Smooth muscle cell (in vitro differentiated cells): ENCODE data around the gene CDH26. TPM values are rescaled to one million over a fixed set of nuclear protein-coding genes. Genes with fewer than 3 reads are reported as not detected.

Experiments
- DNase-seq: peaks from one replicate; lab custom pipeline; 2025; ENCODE audit not compliant: unreplicated experiment; lab: John Stamatoyannopoulos, UW
- H2AFZ ChIP-seq: fragments of 200-600 bp; sonication (generic); 2 replicates; pipeline ENCODE4 v1.6.0; 2016; ENCODE audit warnings: antibody characterized with exemption, low read depth, mild to moderate bottlenecking
- H3F3A ChIP-seq: fragments of 200-600 bp; sonication (generic); 2 replicates; pipeline ENCODE4 v1.6.0; 2017; ENCODE audit warnings: antibody characterized with exemption, low read depth
- H3K27ac ChIP-seq: fragments of 200-600 bp; sonication (generic); 2 replicates; pipeline ENCODE4 v1.5.1; 2016; ENCODE audit warnings: low read depth, mild to moderate bottlenecking
- H3K27me3 ChIP-seq: fragments of 200-600 bp; sonication (generic); 2 replicates; pipeline ENCODE4 v1.6.1; 2016; ENCODE audit warnings: low read depth, mild to moderate bottlenecking
- H3K36me3 ChIP-seq: fragments of 200-600 bp; sonication (generic); 2 replicates; pipeline ENCODE4 v1.5.1; 2016; ENCODE audit warnings: low read depth
- H3K4me1 ChIP-seq: fragments of 200-600 bp; sonication (generic); 2 replicates; pipeline ENCODE4 v1.5.1; 2016; ENCODE audit warnings: low read depth
- H3K4me2 ChIP-seq: fragments of 200-600 bp; sonication (generic); 2 replicates; pipeline ENCODE4 v1.6.0; 2016; ENCODE audit warnings: mild to moderate bottlenecking
- H3K4me3 ChIP-seq: fragments of 200-600 bp; sonication (generic); 2 replicates; pipeline ENCODE4 v1.5.1; 2016; ENCODE audit warnings: mild to moderate bottlenecking
- H3K79me2 ChIP-seq: fragments of 200-600 bp; sonication (generic); 2 replicates; pipeline ENCODE4 v1.6.0; 2016; ENCODE audit warnings: low read depth, mild to moderate bottlenecking
- H3K9ac ChIP-seq: fragments of 200-600 bp; sonication (generic); 2 replicates; pipeline ENCODE4 v1.6.0; 2016; ENCODE audit warnings: low read depth
- H3K9me3 ChIP-seq: fragments of 200-600 bp; sonication (generic); replicated peaks from 2 replicates; pipeline ENCODE4 v1.5.1; 2016; ENCODE audit warnings: low read depth
- H4K20me1 ChIP-seq: fragments of 200-600 bp; sonication (generic); 2 replicates; pipeline ENCODE4 v1.6.0; 2016; ENCODE audit warnings: low read depth
- WGBS: methylation state at CpG from one replicate; pipeline ENCODE4 v1.1.7; 2016; ENCODE audit warnings: low lambda C conversion rate; 5-methylcytosine and 5-hydroxymethylcytosine counted together
- polyA plus RNA-seq: library from polyadenylated mRNA; unstranded; fragments of >200 nt; fragmentation: Nextera tagmentation; extraction: Ambion mirVana; gene quantifications from 2 replicates; pipeline ENCODE4 v1.2.1, GENCODE V29; 2016
- total RNA-seq: library from RNA; depleted of rRNA; stranded (reverse); fragments of >200 nt; gene quantifications from 2 replicates; pipeline ENCODE4 v1.2.3, GENCODE V29; 2014
- TF ChIP-seq, protein P1 (sequence below): fragments of 200-600 bp; sonication (generic); IDR thresholded peaks from 2 replicates; pipeline ENCODE4 v1.5.1; 2017; ENCODE audit warnings: borderline replicate concordance, mild to moderate bottlenecking, antibody characterized with exemption; ENCODE audit not compliant: insufficient read depth, poor library complexity, severe bottlenecking

Gene CDH26
- total and polyA plus RNA-seq, 2 experiments from 2014 or later: 0.18 to 1.2 TPM

- Histone ChIP-seq H3K4me1 (no peaks in the 10 kb centered on the region), H4K20me1 (no peaks in the 10 kb centered on the region), H2AFZ (no peak overlapping the region), H3K27ac (no peak overlapping the region), H3K9me3 (no peaks in the 10 kb centered on the region), H3K4me3 (no peak overlapping the region), H3K4me2 (no peak overlapping the region), H3K9ac (no peak overlapping the region), H3F3A (no peaks in the 10 kb centered on the region), H3K79me2 (no peaks in the 10 kb centered on the region), H3K27me3 (no peaks in the 10 kb centered on the region), H3K36me3 (no peaks in the 10 kb centered on the region)
- DNase-seq: no peak
- TF ChIP-seq, protein P1, sequence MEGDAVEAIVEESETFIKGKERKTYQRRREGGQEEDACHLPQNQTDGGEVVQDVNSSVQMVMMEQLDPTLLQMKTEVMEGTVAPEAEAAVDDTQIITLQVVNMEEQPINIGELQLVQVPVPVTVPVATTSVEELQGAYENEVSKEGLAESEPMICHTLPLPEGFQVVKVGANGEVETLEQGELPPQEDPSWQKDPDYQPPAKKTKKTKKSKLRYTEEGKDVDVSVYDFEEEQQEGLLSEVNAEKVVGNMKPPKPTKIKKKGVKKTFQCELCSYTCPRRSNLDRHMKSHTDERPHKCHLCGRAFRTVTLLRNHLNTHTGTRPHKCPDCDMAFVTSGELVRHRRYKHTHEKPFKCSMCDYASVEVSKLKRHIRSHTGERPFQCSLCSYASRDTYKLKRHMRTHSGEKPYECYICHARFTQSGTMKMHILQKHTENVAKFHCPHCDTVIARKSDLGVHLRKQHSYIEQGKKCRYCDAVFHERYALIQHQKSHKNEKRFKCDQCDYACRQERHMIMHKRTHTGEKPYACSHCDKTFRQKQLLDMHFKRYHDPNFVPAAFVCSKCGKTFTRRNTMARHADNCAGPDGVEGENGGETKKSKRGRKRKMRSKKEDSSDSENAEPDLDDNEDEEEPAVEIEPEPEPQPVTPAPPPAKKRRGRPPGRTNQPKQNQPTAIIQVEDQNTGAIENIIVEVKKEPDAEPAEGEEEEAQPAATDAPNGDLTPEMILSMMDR: no peak
- 86% methylated on average over 8 of the region's 8 CpGs for whole genome bisulfite sequencing
Observed at GRCh38 chr20:59985164-59985563, 26.9 kb downstream of the CDH26 start.

GRCh38 chr20:59985864-59986263 is 27.6 kb downstream of the CDH26 start:
- no peak overlapping the region for H3K27ac ChIP-seq
- no peak overlapping the region for H3K9ac ChIP-seq
- TF ChIP-seq, protein P1: no peak
- H4K20me1 ChIP-seq: no peaks in the 10 kb centered on the region
- no peaks in the 10 kb centered on the region for H3K27me3 ChIP-seq
- no peaks in the 10 kb centered on the region for H3F3A ChIP-seq
- H3K4me2 ChIP-seq: no peak overlapping the region
- no peaks in the 10 kb centered on the region for H3K79me2 ChIP-seq
- H3K9me3 ChIP-seq: no peaks in the 10 kb centered on the region
- H2AFZ ChIP-seq: no peak overlapping the region
- WGBS: 87% methylated on average over 3 of the region's 3 CpGs
- no peak overlapping the region for H3K4me3 ChIP-seq
- no peaks in the 10 kb centered on the region for H3K36me3 ChIP-seq
- H3K4me1 ChIP-seq: no peaks in the 10 kb centered on the region
- no peak for DNase-seq

- H3K79me2 ChIP-seq: no peaks in the 10 kb centered on the region
- no peak overlapping the region for H3K4me2 ChIP-seq
- no peak for DNase-seq
- H3K9me3 ChIP-seq: no peaks in the 10 kb centered on the region
- H3K27me3 ChIP-seq: no peaks in the 10 kb centered on the region
- H3F3A ChIP-seq: no peaks in the 10 kb centered on the region
- WGBS: 71% methylated on average over 7 of the region's 7 CpGs
- no peaks in the 10 kb centered on the region for H3K36me3 ChIP-seq
- no peak overlapping the region for H3K4me3 ChIP-seq
- no peaks in the 10 kb centered on the region for H3K4me1 ChIP-seq
- no peak overlapping the region for H3K9ac ChIP-seq
- no peak overlapping the region for H3K27ac ChIP-seq
- H2AFZ ChIP-seq: no peak overlapping the region
- no peaks in the 10 kb centered on the region for H4K20me1 ChIP-seq
- TF ChIP-seq, protein P1: no peak
Observed at GRCh38 chr20:59987135-59987534, 28.9 kb downstream of the CDH26 start.

GRCh38 chr20:59988141-59988540 is 29.9 kb downstream of the CDH26 start:
- no peak overlapping the region for H2AFZ ChIP-seq
- TF ChIP-seq, protein P1: no peak
- H3K9me3 ChIP-seq: no peaks in the 10 kb centered on the region
- H3F3A ChIP-seq: no peaks in the 10 kb centered on the region
- 59% methylated on average over 5 of the region's 5 CpGs for WGBS
- no peaks in the 10 kb centered on the region for H3K79me2 ChIP-seq
- H3K4me3 ChIP-seq: no peak overlapping the region
- no peaks in the 10 kb centered on the region for H3K27me3 ChIP-seq
- H3K9ac ChIP-seq: no peak overlapping the region
- DNase-seq: no peak
- H4K20me1 ChIP-seq: no peaks in the 10 kb centered on the region
- H3K36me3 ChIP-seq: no peaks in the 10 kb centered on the region
- H3K4me2 ChIP-seq: no peak overlapping the region
- H3K4me1 ChIP-seq: no peaks in the 10 kb centered on the region
- no peak overlapping the region for H3K27ac ChIP-seq
